Suppressor macrophage (primary cell): Measurements from ENCODE around the gene ZNF654.
A peak's percentile ranks its signal among the peaks of the same experiment; 100 is the strongest.
"Not testable (repeated sequence)": the region's sequence is repeated elsewhere in the genome, so short reads cannot be mapped to it uniquely, and the experiment has no call there.

ENCODE experiments used
- DNase-seq, 4 experiments: peaks; one replicate each; pipeline ENCODE4 v3.0.0-alpha.2; 2020 to 2022

Gene ZNF654

GRCh38 chr3:88142094-88142624, 83.1 kb downstream of the ZNF654 start:
- DNase-seq: no peak

GRCh38 chr3:88147261-88147660, 88.2 kb downstream of the ZNF654 start:
- DNase-seq: peak in 1 of 4 experiments; percentile 6

DNA sequence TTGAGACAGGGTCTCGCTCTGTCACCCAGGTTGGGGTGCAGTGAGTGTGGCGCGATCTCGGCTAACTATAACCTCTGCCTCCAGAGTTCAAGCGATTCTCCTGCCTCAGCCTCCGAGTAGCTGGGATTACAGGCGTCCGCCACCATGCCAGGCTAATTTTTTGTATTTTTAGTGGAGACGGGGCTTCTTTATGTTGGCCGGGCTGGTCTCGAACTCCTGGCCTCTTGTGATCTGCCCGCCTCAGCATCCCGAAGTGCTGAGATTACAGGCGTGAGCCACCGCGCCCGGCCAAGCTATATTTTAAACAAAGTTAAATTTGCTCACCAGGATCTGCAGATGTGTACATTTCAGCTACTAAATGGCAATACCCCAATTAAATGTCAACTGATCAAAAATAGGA, 89.6 kb downstream of the ZNF654 start:
- DNase-seq: no peak

GRCh38 chr3:88149101-88149508, 90.0 kb downstream of the ZNF654 start:
- DNase-seq: peak in 3 of 4 experiments; percentile 63 to 68 (median 65)

DNA sequence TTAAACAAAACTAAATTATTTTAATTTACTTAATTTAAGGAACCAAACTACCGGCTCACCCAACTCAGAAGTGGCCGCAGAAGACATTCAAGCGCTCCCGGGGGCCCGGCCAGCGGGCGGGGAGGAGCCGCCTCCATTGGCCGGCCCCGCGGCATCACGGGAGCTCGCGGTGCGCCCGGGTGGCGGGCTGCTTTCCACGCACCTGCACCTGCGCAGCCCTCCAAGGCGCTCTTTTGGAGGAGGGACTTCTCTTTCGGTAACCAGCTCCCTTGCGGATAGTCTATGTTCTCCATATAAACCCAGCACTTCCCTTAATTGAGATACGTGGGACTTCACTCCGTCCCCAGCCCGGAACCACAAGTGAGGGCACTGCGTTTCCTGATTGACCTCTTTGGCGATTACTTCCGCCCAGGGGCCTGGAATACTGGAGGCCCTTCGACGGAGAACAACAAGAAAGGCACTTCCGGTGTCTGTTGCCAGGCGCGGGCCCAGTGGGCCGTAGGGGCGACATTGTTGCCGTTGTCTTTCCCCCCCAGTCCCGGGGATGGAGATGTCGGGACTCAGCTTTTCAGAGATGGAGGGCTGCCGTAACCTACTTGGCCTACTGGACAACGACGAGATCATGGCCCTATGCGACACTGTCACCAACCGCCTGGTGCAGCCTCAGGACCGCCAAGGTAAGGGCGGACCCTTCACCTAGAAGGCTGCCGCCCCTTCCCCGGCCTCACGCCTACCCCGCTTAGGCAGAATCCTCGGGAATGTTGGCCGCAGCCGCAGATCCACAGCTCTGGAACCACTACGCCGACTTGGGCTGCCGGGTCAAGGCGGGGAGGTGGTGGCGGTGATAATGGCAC, 90.7 kb downstream of the ZNF654 start, which contains the start of gene C3orf38:
TSS of gene C3orf38 (plus strand) at position 451 of the 854 bp plus-strand sequence. CDS start at position 545, 94 bp downstream.
- peak; percentile 93 to 97 (median 94) for DNase-seq

- peak; percentile 50 to 75 (median 60) for DNase-seq
Measured at GRCh38 chr3:88150371-88150770, 91.3 kb downstream of the ZNF654 start.

GRCh38 chr3:88150806-88151205, 91.8 kb downstream of the ZNF654 start:
- peak in 3 of 4 experiments; percentile 11 to 59 (median 52) for DNase-seq

GRCh38 chr3:88151358-88151757, 92.3 kb downstream of the ZNF654 start:
- DNase-seq: peak in 1 of 4 experiments; percentile 5

DNA sequence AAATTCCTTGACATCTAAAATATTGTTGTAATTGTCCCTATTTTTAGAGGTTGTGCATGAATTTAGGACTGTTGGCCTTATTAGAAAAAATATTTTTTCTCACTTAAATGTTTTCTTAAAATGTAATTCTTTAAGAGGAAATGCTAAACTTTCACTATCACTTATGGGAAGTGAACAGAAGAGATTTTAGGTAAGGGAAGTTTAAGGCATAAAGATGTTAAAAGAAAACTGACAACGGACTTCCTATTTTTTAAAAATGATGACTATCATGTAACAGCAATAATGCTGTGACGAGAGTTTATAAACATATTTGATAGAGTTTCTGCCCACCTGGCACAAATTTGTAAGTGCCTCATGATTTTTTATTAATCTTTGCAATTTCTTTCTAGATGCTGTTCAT, 93.8 kb downstream of the ZNF654 start:
- peak in 2 of 4 experiments; percentile 40 to 43 for DNase-seq

- DNase-seq: no peak
Measured at GRCh38 chr3:88166419-88166971, 107.4 kb downstream of the ZNF654 start.

DNA sequence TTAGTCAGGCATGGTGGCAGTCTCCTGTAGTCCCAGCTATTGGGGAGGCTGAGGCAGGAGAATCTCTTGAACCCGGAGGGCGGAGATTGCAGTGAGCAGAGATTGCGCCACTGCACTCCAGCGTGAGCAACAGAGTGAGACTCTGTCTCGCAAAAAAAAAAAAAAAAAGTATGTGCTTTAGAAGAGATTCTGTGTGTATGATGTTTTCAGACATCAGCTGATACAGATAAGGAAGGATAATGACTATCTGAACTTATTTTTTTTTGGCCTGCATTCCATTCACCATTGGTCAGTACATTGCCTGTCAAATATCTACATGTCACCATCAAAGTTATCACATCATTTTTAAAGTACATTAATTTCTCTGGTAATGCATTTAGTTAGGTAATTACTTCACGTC, 108.1 kb downstream of the ZNF654 start:
- DNase-seq: no peak

- no peak for DNase-seq
Measured at GRCh38 chr3:88167704-88168103, 108.6 kb downstream of the ZNF654 start.

GRCh38 chr3:88168171-88168570, 109.1 kb downstream of the ZNF654 start:
- no peak for DNase-seq

DNA sequence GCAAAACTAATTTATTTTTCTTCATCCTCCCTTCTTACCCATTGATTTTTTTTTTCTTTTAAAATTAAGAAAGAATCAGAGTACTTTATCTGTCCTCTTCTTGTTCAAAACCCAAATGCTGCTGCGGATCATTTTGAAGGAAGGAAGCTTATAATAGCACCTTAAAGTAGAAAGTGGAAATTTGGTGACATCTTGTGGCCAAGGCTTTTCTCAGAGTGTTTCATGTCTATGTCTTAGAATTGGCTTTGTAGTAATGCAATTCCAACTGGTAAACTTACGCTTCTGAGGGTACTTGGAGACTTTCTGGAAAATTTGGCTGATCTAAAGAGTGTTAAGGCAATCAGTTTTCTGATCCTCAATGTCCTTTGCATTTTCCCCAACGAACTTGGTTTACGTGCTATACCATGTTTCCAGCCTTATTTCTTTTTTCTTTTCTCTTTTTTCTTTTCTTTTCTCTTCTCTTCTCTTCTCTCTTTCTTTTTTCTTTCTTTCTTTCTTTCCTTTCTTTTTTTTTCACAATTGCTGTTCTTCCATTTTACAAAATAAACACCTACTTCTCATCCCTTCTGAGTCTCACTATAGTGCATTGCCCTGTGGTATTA, 121.4 kb downstream of the ZNF654 start:
- peak; percentile 56 to 63 (median 60) for DNase-seq

DNA sequence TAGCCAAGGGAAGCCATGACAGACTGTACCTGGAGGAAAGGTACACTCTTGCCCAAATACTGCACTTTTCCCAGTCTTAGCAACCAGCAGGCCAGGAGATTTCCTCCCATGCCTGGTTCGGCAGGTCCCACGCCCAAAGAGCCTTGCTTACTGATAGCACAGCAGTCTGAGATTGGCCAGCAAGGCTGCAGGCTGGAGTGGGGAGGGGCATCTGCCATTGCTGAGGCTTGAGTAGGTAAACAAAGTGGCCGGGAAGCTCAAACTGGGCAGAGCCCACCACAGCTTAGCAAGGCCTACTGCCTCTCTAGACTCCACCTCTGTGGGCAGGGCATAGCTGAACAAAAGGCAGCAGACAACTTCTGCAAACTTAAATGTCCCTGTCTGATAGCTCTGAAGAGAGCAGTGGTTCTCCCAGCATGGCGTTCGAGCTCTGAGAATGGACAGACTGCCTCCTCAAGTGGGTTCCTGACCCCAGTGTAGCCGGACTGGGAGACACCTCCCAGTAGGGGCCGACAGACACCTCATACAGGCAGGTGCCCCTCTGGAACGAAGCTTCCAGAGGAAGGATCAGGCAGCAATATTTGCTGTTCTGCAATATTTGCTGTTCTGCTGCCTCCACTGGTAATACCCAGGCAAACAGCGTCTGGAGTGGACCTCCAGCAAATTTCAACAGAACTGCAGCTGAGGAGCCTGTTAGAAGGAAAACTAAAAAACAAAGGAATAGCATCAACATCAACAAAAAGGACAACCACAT, 123.3 kb downstream of the ZNF654 start:
- DNase-seq: not testable (repeated sequence)

- DNase-seq: no peak
Measured at GRCh38 chr3:88188436-88188835, 129.4 kb downstream of the ZNF654 start.

DNA sequence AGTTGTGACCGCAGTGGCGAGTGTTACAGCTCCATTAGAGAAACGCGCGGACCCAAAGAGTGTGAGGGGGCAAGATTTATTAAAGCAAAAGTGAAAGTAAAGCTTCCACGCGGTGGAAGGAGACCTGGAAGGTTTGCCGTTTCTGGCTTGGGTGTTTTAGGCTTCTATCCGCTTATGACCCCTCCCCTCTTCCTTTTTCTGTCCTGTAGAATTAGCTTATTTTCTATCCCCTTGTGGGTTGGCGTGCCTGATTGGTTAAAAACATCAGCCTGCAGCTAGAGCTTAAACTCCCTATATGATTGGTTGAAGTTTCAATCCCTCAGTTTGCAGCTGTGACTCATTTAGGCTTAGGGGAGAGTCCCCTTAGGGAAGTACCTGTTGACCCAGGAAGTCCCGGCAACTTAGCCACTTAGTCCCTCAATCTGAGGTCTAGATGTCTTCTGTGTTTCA, 130.3 kb downstream of the ZNF654 start:
- DNase-seq: no peak

DNA sequence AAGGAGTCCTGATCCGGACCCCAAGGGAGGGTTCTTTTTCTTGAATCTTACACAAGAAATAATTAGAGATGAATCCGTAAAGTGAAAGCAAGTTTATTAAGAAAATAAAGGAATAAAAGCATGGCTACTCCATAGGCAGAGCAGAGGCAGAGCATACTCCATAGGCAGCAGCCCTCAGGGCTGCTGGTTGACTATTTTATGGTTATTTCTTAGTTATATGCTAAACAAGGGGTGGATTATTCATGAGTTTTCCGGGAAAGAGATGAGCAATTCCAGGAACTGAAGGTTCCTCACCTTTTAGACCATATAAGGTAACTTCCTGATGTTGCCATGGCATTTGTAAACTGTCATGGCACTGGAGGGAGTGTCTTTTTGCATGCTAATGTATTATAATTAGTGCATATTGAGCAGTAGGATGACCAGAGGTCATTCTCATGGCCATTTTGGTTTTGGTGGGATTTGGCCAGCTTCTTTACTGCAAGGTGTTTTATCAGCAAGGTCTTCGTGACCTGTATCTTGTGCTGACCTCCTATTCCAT, 132.9 kb downstream of the ZNF654 start:
- DNase-seq: no peak

DNA sequence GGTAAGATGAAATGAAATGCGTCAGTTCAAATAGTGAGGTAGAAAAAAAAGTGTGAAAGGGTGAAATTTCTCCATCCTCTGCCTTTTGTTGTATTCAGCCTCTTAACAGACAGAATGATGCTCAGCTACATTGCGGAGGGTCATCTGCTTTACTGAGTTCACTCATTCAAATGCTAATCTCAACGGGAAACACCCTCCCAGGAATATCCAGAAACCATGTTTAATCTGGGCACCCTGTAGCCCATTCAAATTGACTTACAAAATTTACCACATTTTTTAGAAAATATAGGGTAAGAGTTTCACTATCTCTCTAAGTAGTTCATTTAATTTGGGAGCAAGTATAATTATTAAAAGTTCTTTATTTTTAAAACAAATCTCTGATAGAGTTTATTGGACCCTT, 133.6 kb downstream of the ZNF654 start:
- no peak for DNase-seq
